GM19240 (cell line): ENCODE measurements around the gene KMT2E.

ENCODE experiments used
- DNase-seq: peaks from one replicate; pipeline ENCODE4 v3.0.0; 2011; ENCODE audit warnings: low spot score; ENCODE audit not compliant: insufficient read length

The KMT2E gene

GRCh38 chr7:105079348-105079747, 65.3 kb downstream of the KMT2E start:
- no peak for DNase-seq

- DNase-seq: no peak
These were observed 70.6 kb downstream of the KMT2E start for GRCh38 chr7:105084581-105084980.

GRCh38 chr7:105086850-105087249, 72.8 kb downstream of the KMT2E start:
- DNase-seq: no peak

- no peak for DNase-seq
These were observed 74.0 kb downstream of the KMT2E start for GRCh38 chr7:105087981-105088380.

GRCh38 chr7:105088456-105088855, 74.5 kb downstream of the KMT2E start:
- no peak for DNase-seq

GRCh38 chr7:105094966-105095365, 81.0 kb downstream of the KMT2E start:
- DNase-seq: no peak

- DNase-seq: no peak
These were observed 82.3 kb downstream of the KMT2E start for GRCh38 chr7:105096306-105096705.

GRCh38 chr7:105097619-105098018, 83.6 kb downstream of the KMT2E start:
- DNase-seq: no peak

GRCh38 chr7:105098863-105099515, 85.0 kb downstream of the KMT2E start:
- peak; percentile 11 for DNase-seq

- DNase-seq: no peak
These were observed 87.9 kb downstream of the KMT2E start for GRCh38 chr7:105101864-105102263.

GRCh38 chr7:105102557-105103352, 88.8 kb downstream of the KMT2E start:
- DNase-seq: no peak

GRCh38 chr7:105105579-105105978, 91.6 kb downstream of the KMT2E start:
- DNase-seq: no peak

- no peak for DNase-seq
These were observed 92.5 kb downstream of the KMT2E start for GRCh38 chr7:105106473-105106872.

GRCh38 chr7:105107458-105107857, 93.5 kb downstream of the KMT2E start:
- no peak for DNase-seq

- DNase-seq: no peak
These were observed 98.7 kb downstream of the KMT2E start for GRCh38 chr7:105112440-105113418.

GRCh38 chr7:105118612-105119600, 104.9 kb downstream of the KMT2E start:
- DNase-seq: no peak

- no peak for DNase-seq
These were observed 108.6 kb downstream of the KMT2E start for GRCh38 chr7:105122619-105123018.

GRCh38 chr7:105125745-105126144, 111.7 kb downstream of the KMT2E start:
- no peak for DNase-seq

GRCh38 chr7:105126436-105126975, 112.5 kb downstream of the KMT2E start:
- DNase-seq: no peak

- no peak for DNase-seq
These were observed 113.2 kb downstream of the KMT2E start for GRCh38 chr7:105127179-105127578.
